ENCODE results near the gene CCDC157.

DNA sequence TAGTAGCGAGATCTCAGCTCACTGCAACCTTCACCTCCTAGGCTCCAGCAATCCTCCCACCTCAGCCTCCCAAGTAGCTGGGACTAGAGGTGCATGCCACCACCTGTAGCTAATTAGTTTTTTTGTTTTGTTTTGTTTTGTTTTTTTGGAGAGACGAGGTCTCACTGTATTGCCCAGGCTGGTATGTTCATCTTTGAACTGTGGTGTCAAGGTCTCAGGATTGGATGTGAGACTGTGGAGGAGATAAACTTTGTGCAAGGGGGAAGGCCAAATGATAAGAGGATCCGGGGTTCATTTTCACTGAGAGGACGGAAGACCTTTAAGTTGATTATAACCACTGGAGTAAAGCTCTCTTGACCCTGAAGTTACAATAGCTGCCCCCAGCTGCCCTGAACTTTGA, 48.9 kb downstream of the CCDC157 start:
- TF ChIP-seq, protein P1, sequence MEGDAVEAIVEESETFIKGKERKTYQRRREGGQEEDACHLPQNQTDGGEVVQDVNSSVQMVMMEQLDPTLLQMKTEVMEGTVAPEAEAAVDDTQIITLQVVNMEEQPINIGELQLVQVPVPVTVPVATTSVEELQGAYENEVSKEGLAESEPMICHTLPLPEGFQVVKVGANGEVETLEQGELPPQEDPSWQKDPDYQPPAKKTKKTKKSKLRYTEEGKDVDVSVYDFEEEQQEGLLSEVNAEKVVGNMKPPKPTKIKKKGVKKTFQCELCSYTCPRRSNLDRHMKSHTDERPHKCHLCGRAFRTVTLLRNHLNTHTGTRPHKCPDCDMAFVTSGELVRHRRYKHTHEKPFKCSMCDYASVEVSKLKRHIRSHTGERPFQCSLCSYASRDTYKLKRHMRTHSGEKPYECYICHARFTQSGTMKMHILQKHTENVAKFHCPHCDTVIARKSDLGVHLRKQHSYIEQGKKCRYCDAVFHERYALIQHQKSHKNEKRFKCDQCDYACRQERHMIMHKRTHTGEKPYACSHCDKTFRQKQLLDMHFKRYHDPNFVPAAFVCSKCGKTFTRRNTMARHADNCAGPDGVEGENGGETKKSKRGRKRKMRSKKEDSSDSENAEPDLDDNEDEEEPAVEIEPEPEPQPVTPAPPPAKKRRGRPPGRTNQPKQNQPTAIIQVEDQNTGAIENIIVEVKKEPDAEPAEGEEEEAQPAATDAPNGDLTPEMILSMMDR (IDR thresholded peaks at IDR 0.05) = no peak
- no peak for TF ChIP-seq EZH2 (IDR thresholded peaks at IDR 0.05; ENCODE audit: borderline replicate concordance, insufficient read depth, low read depth, low read length, poor library complexity, severe bottlenecking)

Measured in B cell (primary cell).